AG04450 (cell line): Measurements from ENCODE around the gene RNF180. TPM values are rescaled to one million over a fixed set of nuclear protein-coding genes. Genes with fewer than 3 reads are reported as not detected.
"Not testable (repeated sequence)": the region's sequence is repeated elsewhere in the genome, so short reads cannot be mapped to it uniquely, and the experiment has no call there.

Source experiments
- CTCF ChIA-PET: fragments of 300-600, 350-600 bp; formaldehyde crosslinking; extraction: SDS; loops from one replicate; lab custom pipeline; 2022; ENCODE audit warnings: antibody characterized with exemption, inconsistent platforms; lab: Charles Lee
- POLR2A ChIA-PET: fragments of 350-600 bp; formaldehyde crosslinking; extraction: SDS; loops from one replicate; lab custom pipeline; 2021; ENCODE audit warnings: antibody characterized with exemption, inconsistent platforms; lab: Yijun Ruan, JAX
- DNase-seq: peaks from one replicate; pipeline ENCODE4 v3.0.0-alpha.2; 2011; ENCODE audit warnings: low read depth, low spot score
- H3K27ac ChIP-seq: one replicate; pipeline ENCODE4 v1.5.1; 2012; ENCODE audit warnings: low read depth, low read length, control low read depth
- H3K27me3 ChIP-seq: one replicate; pipeline ENCODE4 v1.6.0; 2012; ENCODE audit warnings: low read length; ENCODE audit not compliant: control insufficient read depth, insufficient read depth
- H3K4me3 ChIP-seq: 2 replicates; pipeline ENCODE4 v1.5.1; 2011; ENCODE audit warnings: mild to moderate bottlenecking, low read depth, low read length, control low read depth
- H3K9me3 ChIP-seq: 2 replicates; pipeline ENCODE4 v1.5.1; 2012; ENCODE audit warnings: low read length; ENCODE audit not compliant: control insufficient read depth, insufficient read depth
- polyA plus RNA-seq: library from polyadenylated mRNA; depleted of rRNA; stranded (reverse); fragments of >200 nt; gene quantifications from 2 replicates; pipeline ENCODE4 v1.2.3, GENCODE V29; 2011
- TF ChIP-seq, protein P1 (sequence below): IDR thresholded peaks from 2 replicates; pipeline ENCODE4 v1.5.1; 2011; ENCODE audit warnings: low read depth, low read length, control low read depth, inconsistent platforms

Gene RNF180
- polyA plus RNA-seq, 1 experiment: 0.02 TPM

DNA sequence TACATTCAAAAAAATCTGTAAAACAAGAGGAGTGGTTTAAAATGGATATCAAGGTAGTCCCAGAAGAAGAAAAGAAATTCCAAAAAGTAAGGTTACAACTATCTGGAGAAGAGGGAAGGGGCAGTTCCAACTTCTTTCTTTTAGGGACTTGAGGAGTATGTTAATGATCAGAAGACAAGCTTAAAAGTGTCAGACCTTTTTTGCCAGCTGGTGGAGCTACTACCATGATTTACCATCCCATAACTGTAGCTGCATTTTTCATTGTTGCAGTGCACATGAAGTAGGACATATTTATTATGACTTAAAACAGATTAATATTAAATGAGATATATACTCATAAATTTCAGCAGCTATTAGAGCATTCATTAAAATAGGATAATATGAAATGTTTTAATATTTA, 181.7 kb downstream of the RNF180 start:
- no peak overlapping the region for H3K27ac ChIP-seq
- ChIA-PET CTCF (interaction anchor here (2.3 kb wide), 1 partner anchor 265 kb away, joined by 8 read pairs; no protein-coding TSS in a partner anchor), POLR2A (no interaction called here)
- H3K27me3 ChIP-seq: no peaks in the 10 kb centered on the region
- H3K9me3 ChIP-seq: no peaks in the 10 kb centered on the region
- TF ChIP-seq, protein P1, sequence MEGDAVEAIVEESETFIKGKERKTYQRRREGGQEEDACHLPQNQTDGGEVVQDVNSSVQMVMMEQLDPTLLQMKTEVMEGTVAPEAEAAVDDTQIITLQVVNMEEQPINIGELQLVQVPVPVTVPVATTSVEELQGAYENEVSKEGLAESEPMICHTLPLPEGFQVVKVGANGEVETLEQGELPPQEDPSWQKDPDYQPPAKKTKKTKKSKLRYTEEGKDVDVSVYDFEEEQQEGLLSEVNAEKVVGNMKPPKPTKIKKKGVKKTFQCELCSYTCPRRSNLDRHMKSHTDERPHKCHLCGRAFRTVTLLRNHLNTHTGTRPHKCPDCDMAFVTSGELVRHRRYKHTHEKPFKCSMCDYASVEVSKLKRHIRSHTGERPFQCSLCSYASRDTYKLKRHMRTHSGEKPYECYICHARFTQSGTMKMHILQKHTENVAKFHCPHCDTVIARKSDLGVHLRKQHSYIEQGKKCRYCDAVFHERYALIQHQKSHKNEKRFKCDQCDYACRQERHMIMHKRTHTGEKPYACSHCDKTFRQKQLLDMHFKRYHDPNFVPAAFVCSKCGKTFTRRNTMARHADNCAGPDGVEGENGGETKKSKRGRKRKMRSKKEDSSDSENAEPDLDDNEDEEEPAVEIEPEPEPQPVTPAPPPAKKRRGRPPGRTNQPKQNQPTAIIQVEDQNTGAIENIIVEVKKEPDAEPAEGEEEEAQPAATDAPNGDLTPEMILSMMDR: no peak
- no peak overlapping the region for H3K4me3 ChIP-seq
- DNase-seq: no peak

GRCh38 chr5:64364426-64364825, 198.8 kb downstream of the RNF180 start:
- no peaks in the 10 kb centered on the region for H3K27me3 ChIP-seq
- TF ChIP-seq, protein P1: no peak
- DNase-seq: no peak
- no peak overlapping the region for H3K4me3 ChIP-seq
- H3K27ac ChIP-seq: no peak overlapping the region
- POLR2A ChIA-PET: no interaction called here
- H3K9me3 ChIP-seq: no peaks in the 10 kb centered on the region
- CTCF ChIA-PET: no interaction called here

GRCh38 chr5:64384765-64385164, 219.1 kb downstream of the RNF180 start:
- POLR2A ChIA-PET: no interaction called here

GRCh38 chr5:64397552-64397951, 231.9 kb downstream of the RNF180 start:
- ChIA-PET POLR2A (no interaction called here), CTCF (interaction anchor here (0.5 kb wide), 1 partner anchor 20 kb away, joined by 3 read pairs; no protein-coding TSS in a partner anchor)
- Histone ChIP-seq H3K27ac (no peak overlapping the region), H3K27me3 (no peaks in the 10 kb centered on the region), H3K4me3 (no peak overlapping the region), H3K9me3 (no peaks in the 10 kb centered on the region)
- TF ChIP-seq, protein P1: no peak
- no peak for DNase-seq

More at GRCh38 chr5:64384765-64385164, 219.1 kb downstream of the RNF180 start:
- CTCF ChIA-PET: interaction anchor here (0.9 kb wide), 1 partner anchor 227 kb away, joined by 4 read pairs; no protein-coding TSS in a partner anchor
- DNase-seq: no peak
- H3K27me3 ChIP-seq: no peaks in the 10 kb centered on the region
- TF ChIP-seq, protein P1: no peak
- no peak overlapping the region for H3K4me3 ChIP-seq
- no peaks in the 10 kb centered on the region for H3K9me3 ChIP-seq
- no peak overlapping the region for H3K27ac ChIP-seq

GRCh38 chr5:64398735-64399134, 233.1 kb downstream of the RNF180 start:
- H3K9me3 ChIP-seq, DNase-seq, H3K27me3 ChIP-seq, H3K27ac ChIP-seq, H3K4me3 ChIP-seq, CTCF ChIA-PET, POLR2A ChIA-PET: not testable (repeated sequence)

GRCh38 chr5:64407103-64407825, 241.6 kb downstream of the RNF180 start:
- H3K4me3 ChIP-seq, CTCF ChIA-PET, POLR2A ChIA-PET, DNase-seq, H3K27ac ChIP-seq, H3K27me3 ChIP-seq, H3K9me3 ChIP-seq: not testable (repeated sequence)
